NCI-H524 treated with DMSO at 0.1 percent for 48 hours (cell line): ENCODE measurements around the gene RPL37A.

Experiments
- DNase-seq: peaks from one replicate; lab custom pipeline; 2025; lab: John Stamatoyannopoulos, UW

Gene RPL37A

GRCh38 chr2:216498379-216499352, at the start of gene RPL37A:
Gene RPL37A, plus strand, starts transcription at chr2:216498844. Its CDS starts 31 bp downstream, at chr2:216498875.
- peak; percentile 43 for DNase-seq

GRCh38 chr2:216450346-216450745, 48.3 kb upstream of the RPL37A start:
- no peak for DNase-seq

- no peak for DNase-seq
These were observed 47.9 kb upstream of the RPL37A start for GRCh38 chr2:216450784-216451183.

GRCh38 chr2:216453955-216454614, 44.6 kb upstream of the RPL37A start:
- no peak for DNase-seq

- no peak for DNase-seq
These were observed 35.5 kb upstream of the RPL37A start for GRCh38 chr2:216463148-216463547.

- DNase-seq: peak; percentile 42
These were observed 34.4 kb upstream of the RPL37A start for GRCh38 chr2:216464104-216464720.

- no peak for DNase-seq
These were observed 33.0 kb upstream of the RPL37A start for GRCh38 chr2:216465579-216466195.

- no peak for DNase-seq
These were observed 30.8 kb upstream of the RPL37A start for GRCh38 chr2:216467845-216468244.

GRCh38 chr2:216469661-216470060, 29.0 kb upstream of the RPL37A start:
- no peak for DNase-seq

GRCh38 chr2:216473187-216473586, 25.5 kb upstream of the RPL37A start:
- no peak for DNase-seq

GRCh38 chr2:216474925-216475670, 23.5 kb upstream of the RPL37A start:
- no peak for DNase-seq

GRCh38 chr2:216475767-216476166, 22.9 kb upstream of the RPL37A start:
- DNase-seq: no peak

- no peak for DNase-seq
These were observed 21.2 kb upstream of the RPL37A start for GRCh38 chr2:216477283-216478035.

- no peak for DNase-seq
These were observed 20.5 kb upstream of the RPL37A start for GRCh38 chr2:216478151-216478550.

GRCh38 chr2:216478791-216479190, 19.9 kb upstream of the RPL37A start:
- DNase-seq: no peak

- no peak for DNase-seq
These were observed 18.4 kb upstream of the RPL37A start for GRCh38 chr2:216480221-216480620.

GRCh38 chr2:216482640-216483039, 16.0 kb upstream of the RPL37A start:
- no peak for DNase-seq

GRCh38 chr2:216485237-216485636, 13.4 kb upstream of the RPL37A start:
- no peak for DNase-seq

- no peak for DNase-seq
These were observed 12.9 kb upstream of the RPL37A start for GRCh38 chr2:216485745-216486144.

- no peak for DNase-seq
These were observed 12.4 kb upstream of the RPL37A start for GRCh38 chr2:216486271-216486670.

GRCh38 chr2:216486708-216487107, 11.9 kb upstream of the RPL37A start:
- DNase-seq: no peak
